ENCODE data around the gene SLC30A3.

SLC30A3 gene

GRCh38 chr2:27265536-27265870, 2.7 kb upstream of the SLC30A3 start:
- Histone ChIP-seq H3K9me3 (ENCODE audit: control extremely low read depth in 1 of 5, control insufficient read depth in 4 of 5, insufficient read depth in 2 of 5, low read depth in 1 of 5, low read length in 4 of 5) (no peaks in the 10 kb centered on the region), H3K4me3 (ENCODE audit: control insufficient read depth in 1 of 7, extremely low read depth in 1 of 7, insufficient read depth in 4 of 7, low read depth in 2 of 7, low read length in 6 of 7) (peak overlapping the region in 1 of 7 experiments; percentile 76), H3K4me1 (ENCODE audit: control extremely low read depth in 1 of 4, control insufficient read depth in 4 of 4, insufficient read depth in 4 of 4, low read length in 3 of 4) (peaks cover 0 to 37% (median 37%) of the 10 kb centered on the region in 4 experiments), H3K27me3 (replicated peaks in 2 of 5; ENCODE audit: control insufficient read depth in 4 of 5, insufficient read depth in 5 of 5, low read length in 4 of 5) (peaks cover 8 to 66% (median 42%) of the 10 kb centered on the region in 5 experiments), H3K36me3 (ENCODE audit: control insufficient read depth in 4 of 4, insufficient read depth in 4 of 4, low read length in 3 of 4) (no peaks in the 10 kb centered on the region), H3K27ac (ENCODE audit: insufficient read depth in 1 of 2, low read depth in 1 of 2, low read length in 2 of 2, poor library complexity in 1 of 2, severe bottlenecking in 2 of 2) (no peak overlapping the region)
- DNase-seq, result no peak
- ChIA-PET CTCF (interaction anchor here (0.8 to 9.4 kb wide), 18 partner anchors 8 to 164 kb away, joined by 3 to 119 read pairs (median 5); partner anchors contain the start of genes DNAJC5G and TRIM54), POLR2A (interaction anchor here (1.4 kb wide), 1 partner anchor 14 kb away, joined by 6 read pairs; no protein-coding TSS in a partner anchor)

DNA sequence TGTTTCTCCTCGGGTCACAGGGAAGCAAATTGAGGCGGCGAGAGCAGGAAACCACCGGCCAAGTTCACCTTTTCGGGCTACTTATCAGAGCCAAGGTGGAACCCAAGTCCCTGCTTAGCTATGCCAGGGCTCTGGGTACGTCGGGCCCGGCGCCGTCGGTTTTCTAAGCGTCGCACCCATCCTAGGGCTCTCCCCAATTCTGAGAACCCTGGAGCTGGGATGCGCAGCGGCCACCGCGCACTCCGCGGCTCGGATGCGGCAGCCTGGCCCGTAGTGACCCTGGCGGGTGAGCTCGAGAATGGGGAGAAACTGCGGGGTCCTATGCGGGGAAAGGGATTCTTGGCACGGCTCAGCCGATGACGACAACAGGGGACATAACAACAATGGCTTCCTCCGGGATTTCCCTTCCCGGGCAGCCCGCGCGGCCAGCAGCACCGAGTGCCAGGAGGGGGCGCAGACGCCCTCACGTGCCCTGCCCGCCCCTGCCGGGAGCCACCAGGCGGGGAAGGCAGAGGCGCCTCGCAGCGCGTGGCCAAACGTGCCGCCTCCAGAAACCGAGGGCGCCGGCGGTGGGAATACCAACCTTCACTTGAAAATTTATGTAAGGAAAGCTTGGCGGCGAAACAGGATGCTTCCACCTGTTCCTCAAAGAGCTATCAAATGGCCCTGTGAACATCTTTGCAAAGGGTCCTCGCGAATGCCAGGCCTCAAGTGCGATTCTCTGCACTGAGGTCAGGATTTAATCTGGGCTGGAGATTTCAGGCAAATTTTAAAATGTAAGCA, 2.1 kb upstream of the SLC30A3 start:
- no peak overlapping the region for H3K27ac ChIP-seq (ENCODE audit: insufficient read depth in 1 of 2, low read depth in 1 of 2, low read length in 2 of 2, poor library complexity in 1 of 2, severe bottlenecking in 2 of 2)
- H3K9me3 ChIP-seq (ENCODE audit: control extremely low read depth in 1 of 5, control insufficient read depth in 4 of 5, insufficient read depth in 2 of 5, low read depth in 1 of 5, low read length in 4 of 5), result no peaks in the 10 kb centered on the region
- H3K36me3 ChIP-seq (ENCODE audit: control insufficient read depth in 4 of 4, insufficient read depth in 4 of 4, low read length in 3 of 4), result no peaks in the 10 kb centered on the region
- CTCF ChIA-PET, result interaction anchor here (0.7 to 9.4 kb wide), 19 partner anchors 8 to 176 kb away, joined by 3 to 119 read pairs (median 4); partner anchors contain the start of genes DNAJC5G and TRIM54
- H3K27me3 ChIP-seq (replicated peaks in 2 of 5; ENCODE audit: control insufficient read depth in 4 of 5, insufficient read depth in 5 of 5, low read length in 4 of 5), result peaks cover 10 to 72% (median 48%) of the 10 kb centered on the region in 5 experiments
- peak; percentile 73 to 80 (median 77) for DNase-seq
- H3K4me1 ChIP-seq (ENCODE audit: control extremely low read depth in 1 of 4, control insufficient read depth in 4 of 4, insufficient read depth in 4 of 4, low read length in 3 of 4), result peaks cover 0 to 37% (median 36%) of the 10 kb centered on the region in 4 experiments
- POLR2A ChIA-PET, result interaction anchor here (0.5 to 1.4 kb wide), 2 partner anchors 11 to 15 kb away, joined by 3 to 6 read pairs; no protein-coding TSS in a partner anchor
- peak overlapping the region; percentile 3 to 76 (median 58) for H3K4me3 ChIP-seq (ENCODE audit: control insufficient read depth in 1 of 7, extremely low read depth in 1 of 7, insufficient read depth in 4 of 7, low read depth in 2 of 7, low read length in 6 of 7)
- WGBS (ENCODE audit: insufficient coverage), result 4% methylated on average over 55 of the region's 56 CpGs

DNA sequence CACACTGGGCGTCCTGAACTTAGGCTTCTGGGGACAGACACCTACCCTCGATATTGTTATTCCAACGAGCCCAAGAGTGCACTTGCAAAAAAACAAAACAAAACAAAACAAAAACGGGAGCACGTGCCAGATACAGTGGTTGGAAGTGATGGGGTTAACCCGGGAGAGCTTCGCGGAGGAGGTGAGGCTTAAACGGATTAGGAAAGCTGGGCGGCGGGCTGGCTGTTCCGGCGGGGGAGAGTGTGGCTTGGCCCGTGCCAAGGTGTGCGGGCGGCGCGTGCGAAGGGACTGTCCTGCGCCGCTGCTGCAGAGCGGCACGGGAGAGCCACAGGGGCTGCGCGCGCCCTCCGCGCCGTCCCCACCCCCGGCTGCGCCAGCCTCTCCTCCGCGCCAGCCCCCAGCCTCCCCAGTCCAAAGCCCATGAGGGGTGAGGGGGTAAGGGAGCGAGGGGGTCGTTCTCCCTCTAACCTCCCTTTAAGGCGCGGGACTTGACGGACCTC, 1.5 kb upstream of the SLC30A3 start:
- ChIA-PET CTCF (interaction anchor here (0.7 to 9.4 kb wide), 17 partner anchors 9 to 176 kb away, joined by 3 to 119 read pairs (median 6); partner anchors contain the start of genes DNAJC5G and TRIM54), POLR2A (interaction anchor here (0.5 to 1.4 kb wide), 2 partner anchors 11 to 16 kb away, joined by 3 to 6 read pairs; no protein-coding TSS in a partner anchor)
- WGBS (ENCODE audit: insufficient coverage), result 2% methylated on average over 18 of the region's 38 CpGs
- H3K4me1 ChIP-seq (ENCODE audit: control extremely low read depth in 1 of 4, control insufficient read depth in 4 of 4, insufficient read depth in 4 of 4, low read length in 3 of 4), result peaks cover 0 to 37% (median 36%) of the 10 kb centered on the region in 4 experiments
- no peaks in the 10 kb centered on the region for H3K36me3 ChIP-seq (ENCODE audit: control insufficient read depth in 4 of 4, insufficient read depth in 4 of 4, low read length in 3 of 4)
- H3K27me3 ChIP-seq (replicated peaks in 2 of 5; ENCODE audit: control insufficient read depth in 4 of 5, insufficient read depth in 5 of 5, low read length in 4 of 5), result peaks cover 10 to 74% (median 52%) of the 10 kb centered on the region in 5 experiments
- H3K9me3 ChIP-seq (ENCODE audit: control extremely low read depth in 1 of 5, control insufficient read depth in 4 of 5, insufficient read depth in 2 of 5, low read depth in 1 of 5, low read length in 4 of 5), result no peaks in the 10 kb centered on the region
- no peak overlapping the region for H3K27ac ChIP-seq (ENCODE audit: insufficient read depth in 1 of 2, low read depth in 1 of 2, low read length in 2 of 2, poor library complexity in 1 of 2, severe bottlenecking in 2 of 2)
- H3K4me3 ChIP-seq (ENCODE audit: control insufficient read depth in 1 of 7, extremely low read depth in 1 of 7, insufficient read depth in 4 of 7, low read depth in 2 of 7, low read length in 6 of 7), result peak overlapping the region; percentile 3 to 76 (median 58)
- peak in 2 of 3 donors; percentile 33 to 51 for DNase-seq

- POLR2A ChIA-PET, result interaction anchor here (1.4 kb wide), 1 partner anchor 16 kb away, joined by 6 read pairs; no protein-coding TSS in a partner anchor
- Histone ChIP-seq H3K27me3 (replicated peaks in 2 of 5; ENCODE audit: control insufficient read depth in 4 of 5, insufficient read depth in 5 of 5, low read length in 4 of 5) (peaks cover 10 to 79% (median 52%) of the 10 kb centered on the region in 5 experiments), H3K27ac (ENCODE audit: insufficient read depth in 1 of 2, low read depth in 1 of 2, low read length in 2 of 2, poor library complexity in 1 of 2, severe bottlenecking in 2 of 2) (no peak overlapping the region), H3K4me1 (ENCODE audit: control extremely low read depth in 1 of 4, control insufficient read depth in 4 of 4, insufficient read depth in 4 of 4, low read length in 3 of 4) (peaks cover 0 to 37% (median 36%) of the 10 kb centered on the region in 4 experiments), H3K36me3 (ENCODE audit: control insufficient read depth in 4 of 4, insufficient read depth in 4 of 4, low read length in 3 of 4) (no peaks in the 10 kb centered on the region), H3K4me3 (ENCODE audit: control insufficient read depth in 1 of 7, extremely low read depth in 1 of 7, insufficient read depth in 4 of 7, low read depth in 2 of 7, low read length in 6 of 7) (peak overlapping the region in 6 of 7 experiments; percentile 43 to 76 (median 62)), H3K9me3 (ENCODE audit: control extremely low read depth in 1 of 5, control insufficient read depth in 4 of 5, insufficient read depth in 2 of 5, low read depth in 1 of 5, low read length in 4 of 5) (no peaks in the 10 kb centered on the region)
- WGBS (ENCODE audit: insufficient coverage), result 2% methylated on average over 34 of the region's 46 CpGs
- peak in 1 of 3 donors; percentile 33 for DNase-seq
- CTCF ChIA-PET, result interaction anchor here (1.2 to 9.4 kb wide), 9 partner anchors 10 to 159 kb away, joined by 3 to 119 read pairs (median 14); partner anchors contain the start of genes DNAJC5G and TRIM54
Observed at GRCh38 chr2:27263287-27264252, 723 bp upstream of the SLC30A3 start.

DNA sequence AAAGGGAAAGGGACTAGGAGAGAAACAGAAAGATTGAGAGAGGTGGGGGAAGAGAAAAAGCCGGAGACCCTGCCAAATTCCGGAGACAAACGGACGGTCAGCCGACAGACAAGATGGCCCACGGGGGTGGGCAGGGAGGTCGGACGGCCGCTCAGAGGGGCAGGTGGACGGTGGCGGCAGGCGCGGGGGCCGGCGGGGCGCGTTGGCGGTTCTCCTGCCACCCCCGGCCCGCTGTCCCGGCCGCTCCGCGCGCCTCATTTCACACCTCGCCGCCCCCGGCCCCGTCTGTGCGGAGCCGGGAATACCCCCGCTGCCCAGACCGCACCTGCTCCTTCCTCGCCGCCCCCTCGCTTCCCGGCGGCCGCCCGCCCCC, 935 bp downstream of the SLC30A3 start:
- H3K4me3 ChIP-seq (ENCODE audit: control insufficient read depth in 1 of 7, extremely low read depth in 1 of 7, insufficient read depth in 4 of 7, low read depth in 2 of 7, low read length in 6 of 7), result peak overlapping the region in 3 of 7 experiments; percentile 36 to 68 (median 67)
- no peak overlapping the region for H3K27ac ChIP-seq (ENCODE audit: insufficient read depth in 1 of 2, low read depth in 1 of 2, low read length in 2 of 2, poor library complexity in 1 of 2, severe bottlenecking in 2 of 2)
- DNase-seq, result no peak
- ChIA-PET POLR2A (no interaction called here), CTCF (interaction anchor here (1.0 to 9.4 kb wide), 5 partner anchors 11 to 395 kb away, joined by 3 to 119 read pairs (median 3); partner anchors contain the start of genes DNAJC5G and TRIM54)
- peaks cover 9 to 86% (median 52%) of the 10 kb centered on the region in 5 experiments for H3K27me3 ChIP-seq (replicated peaks in 2 of 5; ENCODE audit: control insufficient read depth in 4 of 5, insufficient read depth in 5 of 5, low read length in 4 of 5)
- 8% methylated on average over 30 of the region's 40 CpGs for WGBS (ENCODE audit: insufficient coverage)
- H3K4me1 ChIP-seq (ENCODE audit: control extremely low read depth in 1 of 4, control insufficient read depth in 4 of 4, insufficient read depth in 4 of 4, low read length in 3 of 4), result peaks cover 0 to 37% (median 36%) of the 10 kb centered on the region in 4 experiments
- no peaks in the 10 kb centered on the region for H3K9me3 ChIP-seq (ENCODE audit: control extremely low read depth in 1 of 5, control insufficient read depth in 4 of 5, insufficient read depth in 2 of 5, low read depth in 1 of 5, low read length in 4 of 5)
- no peaks in the 10 kb centered on the region for H3K36me3 ChIP-seq (ENCODE audit: control insufficient read depth in 4 of 4, insufficient read depth in 4 of 4, low read length in 3 of 4)

DNA sequence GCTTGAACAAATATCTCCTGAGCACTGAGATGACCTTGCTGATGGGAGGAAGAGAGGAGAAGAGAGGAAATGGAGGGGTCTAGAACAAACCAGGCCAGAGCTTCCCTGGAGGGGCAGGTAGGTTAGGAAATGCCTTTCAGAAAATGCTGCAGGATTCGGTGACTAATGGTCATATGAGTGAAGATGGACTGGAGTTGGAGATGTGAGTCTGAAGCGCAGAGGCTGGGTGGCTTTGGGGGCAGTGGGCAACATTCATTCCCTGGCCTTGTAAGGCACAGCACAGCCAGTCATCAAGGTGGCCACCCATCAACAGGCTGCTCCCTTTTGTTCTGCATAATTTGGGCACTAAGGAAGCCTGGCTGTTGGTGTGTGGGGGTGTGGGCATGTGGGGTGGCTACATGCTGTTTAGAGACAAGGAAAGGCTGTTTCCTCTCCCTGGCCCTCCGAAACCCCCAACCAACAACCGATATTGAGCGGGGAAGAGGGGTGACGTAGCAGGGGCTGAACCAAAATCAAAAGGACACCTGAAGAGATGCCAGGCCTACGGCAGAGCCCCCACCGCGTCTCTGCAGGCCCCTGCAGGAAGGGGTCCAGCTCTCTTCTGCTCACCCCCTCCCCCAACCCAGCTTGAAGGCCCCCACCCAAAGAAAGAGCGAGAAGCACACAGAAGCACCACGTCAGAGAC, 1.5 kb downstream of the SLC30A3 start:
- peaks cover 0 to 37% (median 36%) of the 10 kb centered on the region in 4 experiments for H3K4me1 ChIP-seq (ENCODE audit: control extremely low read depth in 1 of 4, control insufficient read depth in 4 of 4, insufficient read depth in 4 of 4, low read length in 3 of 4)
- POLR2A ChIA-PET, result no interaction called here
- CTCF ChIA-PET, result interaction anchor here (1.0 to 9.4 kb wide), 3 partner anchors 19 to 395 kb away, joined by 3 to 119 read pairs (median 3); partner anchors contain the start of genes DNAJC5G and TRIM54
- WGBS (ENCODE audit: insufficient coverage), result 63% methylated on average over 6 of the region's 11 CpGs
- H3K36me3 ChIP-seq (ENCODE audit: control insufficient read depth in 4 of 4, insufficient read depth in 4 of 4, low read length in 3 of 4), result no peaks in the 10 kb centered on the region
- peaks cover 9 to 89% (median 52%) of the 10 kb centered on the region in 5 experiments for H3K27me3 ChIP-seq (replicated peaks in 2 of 5; ENCODE audit: control insufficient read depth in 4 of 5, insufficient read depth in 5 of 5, low read length in 4 of 5)
- peak in 2 of 3 donors; percentile 11 to 24 for DNase-seq
- H3K4me3 ChIP-seq (ENCODE audit: control insufficient read depth in 1 of 7, extremely low read depth in 1 of 7, insufficient read depth in 4 of 7, low read depth in 2 of 7, low read length in 6 of 7), result peak overlapping the region in 2 of 7 experiments; percentile 36 to 67
- H3K9me3 ChIP-seq (ENCODE audit: control extremely low read depth in 1 of 5, control insufficient read depth in 4 of 5, insufficient read depth in 2 of 5, low read depth in 1 of 5, low read length in 4 of 5), result no peaks in the 10 kb centered on the region
- H3K27ac ChIP-seq (ENCODE audit: insufficient read depth in 1 of 2, low read depth in 1 of 2, low read length in 2 of 2, poor library complexity in 1 of 2, severe bottlenecking in 2 of 2), result no peak overlapping the region
